Dendritic cell treated with granulocyte-macrophage colony-stimulating factor and Interleukin-4, amounts not matched to agents 40 ng/mL and 50 ng/mL, for 4 days (primary cell): ENCODE results near the gene SP5.
"Not testable (repeated sequence)": the region's sequence is repeated elsewhere in the genome, so short reads cannot be mapped to it uniquely, and the experiment has no call there.

Experiments
- H3K27ac Mint-ChIP-seq: one replicate; pipeline ENCODE4 v1.8.0; 2022; ENCODE audit warnings: mild to moderate bottlenecking, mixed read lengths
- H3K27me3 Mint-ChIP-seq: one replicate; pipeline ENCODE4 v1.8.0; 2022; ENCODE audit warnings: mild to moderate bottlenecking, mixed read lengths
- H3K36me3 Mint-ChIP-seq: one replicate; pipeline ENCODE4 v1.8.0; 2022; ENCODE audit warnings: low read depth, mixed read lengths
- H3K4me1 Mint-ChIP-seq: one replicate; pipeline ENCODE4 v1.8.0; 2022; ENCODE audit warnings: low read depth, mixed read lengths
- H3K4me3 Mint-ChIP-seq: one replicate; pipeline ENCODE4 v1.8.0; 2022; ENCODE audit warnings: mild to moderate bottlenecking, moderate library complexity, mixed read lengths
- H3K9me3 Mint-ChIP-seq: one replicate; pipeline ENCODE4 v1.8.0; 2022; ENCODE audit warnings: mixed read lengths
- intact Hi-C: fragments of 100-400 bp; cut with micrococcal nuclease; formaldehyde crosslinking; loops from one replicate; pipeline ENCODE4 v1.15.0; 2022

SP5 gene

GRCh38 chr2:170715062-170715931, at the start of gene SP5:
Gene SP5 (plus strand): TSS chr2:170715337. CDS start chr2:170715513, 176 bp downstream.
- H3K4me1 Mint-ChIP-seq, result peaks cover 39% of the 10 kb centered on the region
- no peaks in the 10 kb centered on the region for H3K9me3 Mint-ChIP-seq
- no peak within 1 kb of the TSS for H3K27ac Mint-ChIP-seq
- H3K4me3 Mint-ChIP-seq, result peak within 1 kb of the TSS; percentile 78
- no peaks in the 10 kb centered on the region for H3K36me3 Mint-ChIP-seq
- H3K27me3 Mint-ChIP-seq, result peaks cover 88% of the 10 kb centered on the region
- intact Hi-C loops, result loop anchor here (1.0 to 10.0 kb wide), 2 partner anchors 101 to 350 kb away; partner anchors contain the start of gene GAD1

- Mint-ChIP-seq H3K4me1 (no peaks in the 10 kb centered on the region), H3K4me3 (no peak overlapping the region), H3K36me3 (no peaks in the 10 kb centered on the region), H3K27me3 (peaks cover 3% of the 10 kb centered on the region), H3K27ac (no peak overlapping the region), H3K9me3 (no peaks in the 10 kb centered on the region)
- intact Hi-C loops, result no loop called here
Measured at GRCh38 chr2:170665743-170666142, 49.4 kb upstream of the SP5 start.

- H3K36me3 Mint-ChIP-seq, result no peaks in the 10 kb centered on the region
- H3K4me3 Mint-ChIP-seq, result no peak overlapping the region
- H3K27ac Mint-ChIP-seq, result no peak overlapping the region
- peaks cover 8% of the 10 kb centered on the region for H3K27me3 Mint-ChIP-seq
- no peaks in the 10 kb centered on the region for H3K9me3 Mint-ChIP-seq
- no peaks in the 10 kb centered on the region for H3K4me1 Mint-ChIP-seq
- intact Hi-C loops, result no loop called here
Measured at GRCh38 chr2:170669909-170670308, 45.2 kb upstream of the SP5 start.

- Mint-ChIP-seq H3K9me3 (no peaks in the 10 kb centered on the region), H3K27ac (no peak overlapping the region), H3K4me3 (no peak overlapping the region), H3K27me3 (peaks cover 11% of the 10 kb centered on the region), H3K4me1 (no peaks in the 10 kb centered on the region), H3K36me3 (no peaks in the 10 kb centered on the region)
- intact Hi-C loops, result no loop called here
Measured at GRCh38 chr2:170670651-170671050, 44.5 kb upstream of the SP5 start.

GRCh38 chr2:170671079-170671478, 44.1 kb upstream of the SP5 start:
- Mint-ChIP-seq H3K36me3 (no peaks in the 10 kb centered on the region), H3K9me3 (no peaks in the 10 kb centered on the region), H3K4me3 (no peak overlapping the region), H3K27me3 (peaks cover 12% of the 10 kb centered on the region), H3K27ac (no peak overlapping the region), H3K4me1 (no peaks in the 10 kb centered on the region)
- intact Hi-C loops, result no loop called here

- H3K9me3 Mint-ChIP-seq, H3K36me3 Mint-ChIP-seq, H3K4me3 Mint-ChIP-seq, intact Hi-C loops, H3K27ac Mint-ChIP-seq, H3K4me1 Mint-ChIP-seq: not testable (repeated sequence)
- H3K27me3 Mint-ChIP-seq, result peaks cover 16% of the 10 kb centered on the region
Measured at GRCh38 chr2:170674282-170674681, 40.9 kb upstream of the SP5 start.

- H3K9me3 Mint-ChIP-seq, result no peaks in the 10 kb centered on the region
- H3K4me1 Mint-ChIP-seq, result no peaks in the 10 kb centered on the region
- H3K36me3 Mint-ChIP-seq, result no peaks in the 10 kb centered on the region
- H3K27ac Mint-ChIP-seq, result no peak overlapping the region
- peaks cover 17% of the 10 kb centered on the region for H3K27me3 Mint-ChIP-seq
- intact Hi-C loops, result no loop called here
- H3K4me3 Mint-ChIP-seq, result no peak overlapping the region
Measured at GRCh38 chr2:170675701-170676100, 39.4 kb upstream of the SP5 start.

GRCh38 chr2:170679607-170680079, 35.5 kb upstream of the SP5 start:
- intact Hi-C loops, result no loop called here
- Mint-ChIP-seq H3K4me1 (no peaks in the 10 kb centered on the region), H3K4me3 (no peak overlapping the region), H3K9me3 (no peaks in the 10 kb centered on the region), H3K27me3 (peaks cover 19% of the 10 kb centered on the region), H3K36me3 (no peaks in the 10 kb centered on the region), H3K27ac (no peak overlapping the region)

GRCh38 chr2:170680172-170680941, 34.8 kb upstream of the SP5 start:
- Mint-ChIP-seq H3K36me3 (no peaks in the 10 kb centered on the region), H3K27me3 (peaks cover 22% of the 10 kb centered on the region), H3K4me1 (no peaks in the 10 kb centered on the region), H3K4me3 (no peak overlapping the region), H3K9me3 (no peaks in the 10 kb centered on the region), H3K27ac (no peak overlapping the region)
- intact Hi-C loops, result no loop called here

GRCh38 chr2:170681311-170681710, 33.8 kb upstream of the SP5 start:
- Mint-ChIP-seq H3K27ac (no peak overlapping the region), H3K9me3 (no peaks in the 10 kb centered on the region), H3K4me1 (no peaks in the 10 kb centered on the region), H3K36me3 (no peaks in the 10 kb centered on the region), H3K4me3 (no peak overlapping the region), H3K27me3 (peaks cover 17% of the 10 kb centered on the region)
- intact Hi-C loops, result no loop called here

- intact Hi-C loops, result no loop called here
- no peaks in the 10 kb centered on the region for H3K36me3 Mint-ChIP-seq
- no peak overlapping the region for H3K27ac Mint-ChIP-seq
- H3K9me3 Mint-ChIP-seq, result no peaks in the 10 kb centered on the region
- no peaks in the 10 kb centered on the region for H3K4me1 Mint-ChIP-seq
- peaks cover 20% of the 10 kb centered on the region for H3K27me3 Mint-ChIP-seq
- H3K4me3 Mint-ChIP-seq, result no peak overlapping the region
Measured at GRCh38 chr2:170685591-170685990, 29.5 kb upstream of the SP5 start.

GRCh38 chr2:170689481-170689880, 25.7 kb upstream of the SP5 start:
- intact Hi-C loops, result no loop called here
- Mint-ChIP-seq H3K27ac (no peak overlapping the region), H3K4me3 (no peak overlapping the region), H3K4me1 (no peaks in the 10 kb centered on the region), H3K9me3 (no peaks in the 10 kb centered on the region), H3K27me3 (peaks cover 19% of the 10 kb centered on the region), H3K36me3 (no peaks in the 10 kb centered on the region)

GRCh38 chr2:170690640-170691039, 24.5 kb upstream of the SP5 start:
- H3K9me3 Mint-ChIP-seq, result no peaks in the 10 kb centered on the region

GRCh38 chr2:170694316-170694715, 20.8 kb upstream of the SP5 start:
- H3K27ac Mint-ChIP-seq, result no peak overlapping the region
- no peaks in the 10 kb centered on the region for H3K4me1 Mint-ChIP-seq
- no peak overlapping the region for H3K4me3 Mint-ChIP-seq
- no peaks in the 10 kb centered on the region for H3K9me3 Mint-ChIP-seq
- intact Hi-C loops, result no loop called here
- no peaks in the 10 kb centered on the region for H3K36me3 Mint-ChIP-seq
- peaks cover 13% of the 10 kb centered on the region for H3K27me3 Mint-ChIP-seq

More at GRCh38 chr2:170690640-170691039, 24.5 kb upstream of the SP5 start:
- Mint-ChIP-seq H3K36me3 (no peaks in the 10 kb centered on the region), H3K4me3 (no peak overlapping the region), H3K27ac (no peak overlapping the region), H3K27me3 (peaks cover 17% of the 10 kb centered on the region), H3K4me1 (no peaks in the 10 kb centered on the region)
- intact Hi-C loops, result no loop called here
